Neuronal stem cell (in vitro differentiated cells): ENCODE measurements around the gene LRTM1.

Experiments used
- DNase-seq: peaks from one replicate; pipeline ENCODE4 v3.0.0-alpha.2; 2013; ENCODE audit warnings: low spot score
- H2AFZ ChIP-seq: one replicate; pipeline ENCODE4 v1.6.1; 2013; ENCODE audit warnings: mild to moderate bottlenecking, low read length, inconsistent platforms
- H2AK5ac ChIP-seq: 2 replicates; pipeline ENCODE4 v1.6.1; 2013; ENCODE audit warnings: low read depth, mild to moderate bottlenecking, inconsistent platforms, low read length, moderate library complexity, mixed read lengths
- H2BK120ac ChIP-seq: 2 replicates; pipeline ENCODE4 v1.6.1; 2013; ENCODE audit warnings: low read depth, mild to moderate bottlenecking, inconsistent platforms, low read length, moderate library complexity, mixed read lengths
- H2BK12ac ChIP-seq: one replicate; pipeline ENCODE4 v1.6.1; 2013; ENCODE audit warnings: low read length, inconsistent platforms
- H2BK15ac ChIP-seq: 2 replicates; pipeline ENCODE4 v1.6.1; 2013; ENCODE audit warnings: mild to moderate bottlenecking, low read length, inconsistent platforms, mixed read lengths
- H2BK5ac ChIP-seq: one replicate; pipeline ENCODE4 v1.6.1; 2013; ENCODE audit warnings: inconsistent platforms, mild to moderate bottlenecking, low read length, moderate library complexity
- H3K14ac ChIP-seq: one replicate; pipeline ENCODE4 v1.6.1; 2013; ENCODE audit warnings: low read length, inconsistent platforms
- H3K18ac ChIP-seq: 2 replicates; pipeline ENCODE4 v1.6.1; 2013; ENCODE audit warnings: low read length, inconsistent platforms
- H3K23ac ChIP-seq: 2 replicates; pipeline ENCODE4 v1.6.1; 2013; ENCODE audit warnings: low read depth, mild to moderate bottlenecking, mixed read lengths, low read length, inconsistent platforms; ENCODE audit not compliant: poor library complexity
- H3K27ac ChIP-seq: replicated peaks from 3 replicates; pipeline ENCODE4 v1.5.1; 2013; ENCODE audit warnings: low read length, inconsistent platforms
- H3K27me3 ChIP-seq, 3 experiments: 2 replicates each; pipeline ENCODE4 v1.6.1; 2013; ENCODE audit warnings: low read length in 3 of 3, mild to moderate bottlenecking in 2 of 3, inconsistent platforms in 1 of 3, low read depth in 1 of 3, mixed read lengths in 1 of 3, moderate library complexity in 1 of 3; ENCODE audit not compliant: control insufficient read depth in 3 of 3, insufficient read depth in 3 of 3
- H3K36me3 ChIP-seq, 2 donors: replicated peaks in 1 of 2; 2 replicates each; pipeline ENCODE4 v1.6.1; 2013; ENCODE audit warnings: low read length in 2 of 2; ENCODE audit not compliant: control insufficient read depth in 2 of 2, insufficient read depth in 2 of 2
- H3K4ac ChIP-seq: 2 replicates; pipeline ENCODE4 v1.6.1; 2013; ENCODE audit warnings: inconsistent platforms, mild to moderate bottlenecking, low read length, moderate library complexity
- H3K4me1 ChIP-seq, 2 donors: 1 replicate in 1 of 2; 2 replicates in 1 of 2; pipeline ENCODE4 v1.6.1; 2013; ENCODE audit warnings: low read length in 2 of 2, low read depth in 1 of 2; ENCODE audit not compliant: control insufficient read depth in 2 of 2, insufficient read depth in 1 of 2
- H3K4me2 ChIP-seq: one replicate; pipeline ENCODE4 v1.6.1; 2013; ENCODE audit warnings: mild to moderate bottlenecking, low read length, inconsistent platforms; ENCODE audit not compliant: insufficient read depth, poor library complexity, severe bottlenecking
- H3K4me3 ChIP-seq, 2 donors: 2 replicates each; pipeline ENCODE4 v1.5.1; 2013; ENCODE audit warnings: low read length in 2 of 2, mild to moderate bottlenecking in 2 of 2, inconsistent platforms in 1 of 2, moderate library complexity in 1 of 2
- H3K79me1 ChIP-seq: one replicate; pipeline ENCODE4 v1.6.1; 2013; ENCODE audit warnings: low read depth, mild to moderate bottlenecking, inconsistent platforms, low read length, moderate library complexity
- H3K9ac ChIP-seq: one replicate; pipeline ENCODE4 v1.6.1; 2013; ENCODE audit warnings: mild to moderate bottlenecking, low read depth, low read length, inconsistent platforms; ENCODE audit not compliant: poor library complexity
- H3K9me3 ChIP-seq, 2 donors: replicated peaks in 1 of 2; 2 replicates each; pipeline versions ENCODE3 to v1.6.1; 2013; ENCODE audit warnings: low read length in 2 of 2, mild to moderate bottlenecking in 2 of 2, inconsistent platforms in 1 of 2, low read depth in 1 of 2, mixed read lengths in 1 of 2, moderate library complexity in 1 of 2; ENCODE audit not compliant: control insufficient read depth in 2 of 2, insufficient read depth in 1 of 2
- H4K8ac ChIP-seq: one replicate; pipeline ENCODE4 v1.6.1; 2013; ENCODE audit warnings: low read depth, mild to moderate bottlenecking, inconsistent platforms, low read length, moderate library complexity
- H4K91ac ChIP-seq: one replicate; pipeline ENCODE4 v1.6.1; 2013; ENCODE audit warnings: low read length, low read depth, mild to moderate bottlenecking, inconsistent platforms; ENCODE audit not compliant: poor library complexity
- WGBS, 2 donors: extraction: QIAGEN DNeasy Blood & Tissue Kit; methylation state at CpG; one replicate each; pipeline ENCODE4 v1.1.7; 2013; ENCODE audit warnings: missing lambda C conversion rate in 2 of 2, mixed read lengths in 1 of 2; ENCODE audit not compliant: insufficient read length in 2 of 2, insufficient replicate concordance in 1 of 2; ENCODE audit errors: extremely low coverage in 2 of 2; 5-methylcytosine and 5-hydroxymethylcytosine counted together

Gene LRTM1

GRCh38 chr3:54915976-54916375 is 11.9 kb downstream of the LRTM1 start:
- DNase-seq = no peak
- Histone ChIP-seq H2BK5ac (no peak overlapping the region), H2AK5ac (no peak overlapping the region), H2BK12ac (no peak overlapping the region), H3K18ac (no peak overlapping the region), H3K36me3 (no peaks in the 10 kb centered on the region), H3K4me2 (no peak overlapping the region), H4K91ac (no peak overlapping the region), H2AFZ (no peak overlapping the region), H2BK120ac (no peak overlapping the region), H3K4ac (no peak overlapping the region), H3K79me1 (no peaks in the 10 kb centered on the region), H3K4me3 (no peak overlapping the region), H4K8ac (no peak overlapping the region), H2BK15ac (no peak overlapping the region), H3K27ac (no peak overlapping the region), H3K14ac (no peak overlapping the region), H3K4me1 (no peaks in the 10 kb centered on the region), H3K9ac (no peak overlapping the region), H3K9me3 (peaks cover 2 to 3% of the 10 kb centered on the region in 2 donors), H3K23ac (no peak overlapping the region), H3K27me3 (no peaks in the 10 kb centered on the region)
- no CpG with 5 or more reads among the region's 8 CpGs for WGBS, 2 donors

GRCh38 chr3:54915181-54915580 is 12.7 kb downstream of the LRTM1 start:
- Histone ChIP-seq H4K8ac (no peak overlapping the region), H3K4me1 (no peaks in the 10 kb centered on the region), H3K4ac (no peak overlapping the region), H3K14ac (no peak overlapping the region), H3K79me1 (no peaks in the 10 kb centered on the region), H3K4me2 (no peak overlapping the region), H2AFZ (no peak overlapping the region), H2AK5ac (no peak overlapping the region), H3K23ac (no peak overlapping the region), H2BK12ac (no peak overlapping the region), H3K9me3 (peaks cover 2 to 3% of the 10 kb centered on the region in 2 donors), H3K18ac (no peak overlapping the region), H4K91ac (no peak overlapping the region), H3K9ac (no peak overlapping the region), H3K36me3 (no peaks in the 10 kb centered on the region), H2BK15ac (no peak overlapping the region), H2BK5ac (no peak overlapping the region), H3K27ac (no peak overlapping the region), H3K4me3 (no peak overlapping the region), H2BK120ac (no peak overlapping the region), H3K27me3 (no peaks in the 10 kb centered on the region)
- no peak for DNase-seq
- no CpG with 5 or more reads among the region's 4 CpGs for WGBS, 2 donors

- Histone ChIP-seq H2AK5ac (no peak overlapping the region), H2BK12ac (no peak overlapping the region), H3K36me3 (no peaks in the 10 kb centered on the region), H4K91ac (no peak overlapping the region), H3K4me1 (no peaks in the 10 kb centered on the region), H3K27ac (no peak overlapping the region), H3K9ac (no peak overlapping the region), H4K8ac (no peak overlapping the region), H3K9me3 (peaks cover 2 to 3% of the 10 kb centered on the region in 2 donors), H3K79me1 (no peaks in the 10 kb centered on the region), H2BK15ac (no peak overlapping the region), H3K14ac (no peak overlapping the region), H3K23ac (no peak overlapping the region), H2AFZ (no peak overlapping the region), H3K4me3 (no peak overlapping the region), H2BK5ac (no peak overlapping the region), H2BK120ac (no peak overlapping the region), H3K4ac (no peak overlapping the region), H3K4me2 (no peak overlapping the region), H3K18ac (no peak overlapping the region), H3K27me3 (no peaks in the 10 kb centered on the region)
- DNase-seq = no peak
- WGBS, 2 donors = no CpG with 5 or more reads among the region's 2 CpGs
Observed at GRCh38 chr3:54914180-54914579, 13.7 kb downstream of the LRTM1 start.

- H3K79me1 ChIP-seq = no peaks in the 10 kb centered on the region
- DNase-seq = no peak
- no peak overlapping the region for H4K8ac ChIP-seq
- no peak overlapping the region for H2BK5ac ChIP-seq
- H4K91ac ChIP-seq = no peak overlapping the region
- no peak overlapping the region for H2BK15ac ChIP-seq
- no peak overlapping the region for H3K14ac ChIP-seq
- no peaks in the 10 kb centered on the region for H3K27me3 ChIP-seq
- H3K4ac ChIP-seq = no peak overlapping the region
- no peak overlapping the region for H3K27ac ChIP-seq
- no peak overlapping the region for H2AFZ ChIP-seq
- no peaks in the 10 kb centered on the region for H3K4me1 ChIP-seq
- no peak overlapping the region for H2AK5ac ChIP-seq
- no peak overlapping the region for H3K9ac ChIP-seq
- H3K23ac ChIP-seq = no peak overlapping the region
- no peak overlapping the region for H3K4me2 ChIP-seq
- H2BK120ac ChIP-seq = no peak overlapping the region
- no peak overlapping the region for H3K4me3 ChIP-seq
- no peak overlapping the region for H2BK12ac ChIP-seq
- no peaks in the 10 kb centered on the region for H3K36me3 ChIP-seq
- WGBS, 2 donors = no CpG with 5 or more reads among the region's 2 CpGs
- no peak overlapping the region for H3K18ac ChIP-seq
- peaks cover 2 to 3% of the 10 kb centered on the region in 2 donors for H3K9me3 ChIP-seq
Observed at GRCh38 chr3:54909191-54909590, 18.7 kb downstream of the LRTM1 start.
